HFF-Myc (cell line): ENCODE data around the gene KCNE1.
"Not testable (repeated sequence)": the region's sequence is repeated elsewhere in the genome, so short reads cannot be mapped to it uniquely, and the experiment has no call there.

ENCODE experiments used
- DNase-seq: peaks from one replicate; pipeline ENCODE4 v3.0.0-alpha.2; 2011; ENCODE audit warnings: low read depth; ENCODE audit errors: extremely low read depth
- H3K4me3 ChIP-seq: replicated peaks from 2 replicates; pipeline ENCODE4 v1.5.1; 2011; ENCODE audit warnings: low read depth, mild to moderate bottlenecking, control low read depth, low read length
- TF ChIP-seq, protein P1 (sequence below): IDR thresholded peaks from 2 replicates; pipeline ENCODE4 v1.5.1; 2012; ENCODE audit warnings: mild to moderate bottlenecking, low read depth, low read length, control low read depth; ENCODE audit errors: missing control alignments

Gene KCNE1

DNA sequence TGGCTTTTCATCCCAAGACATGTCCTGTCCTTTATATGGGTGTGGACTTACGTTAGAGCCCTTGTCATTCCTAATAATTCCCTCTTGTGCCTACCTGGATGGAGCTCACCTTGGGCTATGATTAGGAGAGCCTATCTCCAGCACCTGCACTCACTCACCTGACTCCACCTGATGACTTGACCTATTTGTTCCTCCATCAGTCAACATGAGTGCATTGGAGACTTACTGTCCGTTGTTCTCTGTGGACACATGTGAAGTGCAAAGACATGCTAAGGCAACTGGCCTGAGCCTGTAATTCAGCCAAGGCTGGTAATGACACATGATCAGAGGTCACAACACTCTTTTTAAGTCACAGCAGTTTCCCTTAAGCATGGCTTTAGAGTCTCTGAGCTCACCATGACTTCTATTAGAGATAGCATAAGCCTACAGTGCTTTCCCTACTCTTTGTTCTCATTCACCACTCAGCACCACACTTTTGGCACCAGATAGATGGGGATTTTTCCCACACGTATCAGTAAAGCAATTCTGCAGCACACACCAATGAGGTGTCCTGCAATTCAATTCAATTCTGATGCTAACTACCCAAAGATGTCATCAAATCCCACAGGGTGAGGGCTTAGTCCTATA lies 9.4 kb downstream of the KCNE1 start:
- TF ChIP-seq, protein P1, sequence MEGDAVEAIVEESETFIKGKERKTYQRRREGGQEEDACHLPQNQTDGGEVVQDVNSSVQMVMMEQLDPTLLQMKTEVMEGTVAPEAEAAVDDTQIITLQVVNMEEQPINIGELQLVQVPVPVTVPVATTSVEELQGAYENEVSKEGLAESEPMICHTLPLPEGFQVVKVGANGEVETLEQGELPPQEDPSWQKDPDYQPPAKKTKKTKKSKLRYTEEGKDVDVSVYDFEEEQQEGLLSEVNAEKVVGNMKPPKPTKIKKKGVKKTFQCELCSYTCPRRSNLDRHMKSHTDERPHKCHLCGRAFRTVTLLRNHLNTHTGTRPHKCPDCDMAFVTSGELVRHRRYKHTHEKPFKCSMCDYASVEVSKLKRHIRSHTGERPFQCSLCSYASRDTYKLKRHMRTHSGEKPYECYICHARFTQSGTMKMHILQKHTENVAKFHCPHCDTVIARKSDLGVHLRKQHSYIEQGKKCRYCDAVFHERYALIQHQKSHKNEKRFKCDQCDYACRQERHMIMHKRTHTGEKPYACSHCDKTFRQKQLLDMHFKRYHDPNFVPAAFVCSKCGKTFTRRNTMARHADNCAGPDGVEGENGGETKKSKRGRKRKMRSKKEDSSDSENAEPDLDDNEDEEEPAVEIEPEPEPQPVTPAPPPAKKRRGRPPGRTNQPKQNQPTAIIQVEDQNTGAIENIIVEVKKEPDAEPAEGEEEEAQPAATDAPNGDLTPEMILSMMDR = no peak
- DNase-seq = no peak
- H3K4me3 ChIP-seq = no peak overlapping the region

DNA sequence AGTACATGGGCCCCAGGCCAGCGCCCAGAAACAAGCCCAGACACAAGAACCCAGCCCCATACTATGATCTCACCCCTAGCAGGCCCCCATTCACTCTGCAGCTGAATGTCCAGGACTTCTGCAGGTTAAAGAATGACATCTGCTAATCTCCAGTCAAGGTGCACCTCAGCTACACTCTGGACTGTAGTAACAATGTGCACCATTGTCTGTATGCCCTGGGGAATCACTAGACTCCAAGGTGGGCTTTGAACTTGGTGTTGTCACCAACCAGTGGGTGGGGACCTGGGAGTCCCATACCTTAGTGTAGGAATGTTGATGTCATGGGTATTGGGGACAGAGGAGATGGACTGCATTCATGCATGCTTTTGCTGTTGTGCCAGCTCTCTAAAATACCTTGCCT lies 10.3 kb downstream of the KCNE1 start:
- H3K4me3 ChIP-seq = no peak overlapping the region
- TF ChIP-seq, protein P1 = no peak
- no peak for DNase-seq

DNA sequence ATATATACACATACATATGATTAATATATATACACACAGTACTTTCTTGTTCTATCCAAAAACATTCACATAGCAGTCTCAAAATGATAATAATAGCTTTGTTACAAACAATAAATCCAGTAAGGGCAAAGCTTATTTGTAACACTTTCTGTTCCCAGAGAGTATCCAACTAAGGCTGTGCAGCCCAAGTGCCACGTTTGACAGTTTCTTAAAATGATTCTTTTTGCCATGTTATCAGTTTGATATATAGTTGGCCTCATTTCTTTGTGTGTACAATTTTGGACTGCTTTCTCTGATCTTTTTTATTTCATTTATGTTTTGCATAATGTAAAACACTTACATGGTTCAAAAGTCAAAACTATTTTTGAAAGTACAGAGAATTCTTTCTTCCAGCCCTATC lies 11.8 kb downstream of the KCNE1 start:
- H3K4me3 ChIP-seq = no peak overlapping the region
- no peak for DNase-seq
- TF ChIP-seq, protein P1 = no peak

DNA sequence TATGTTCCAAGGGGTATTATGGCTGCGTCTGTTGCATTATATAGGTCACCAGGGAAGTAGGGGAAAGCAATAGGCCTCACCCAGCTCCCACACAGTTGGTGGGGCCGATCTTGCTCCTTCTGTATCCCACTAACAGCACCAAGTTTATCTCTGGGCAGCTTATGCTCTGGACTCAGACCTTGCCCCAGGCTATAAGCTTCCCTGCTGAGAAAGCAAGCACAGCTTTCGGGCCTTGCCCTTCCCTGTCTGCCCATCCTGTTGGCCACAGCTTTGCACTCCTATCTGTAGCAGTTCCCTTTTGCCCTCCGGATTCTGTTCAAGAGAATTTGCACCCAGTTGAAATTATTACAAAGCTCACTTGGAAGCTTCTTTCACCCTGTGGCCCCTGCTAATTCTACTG lies 12.9 kb downstream of the KCNE1 start:
- TF ChIP-seq, protein P1 = no peak
- no peak overlapping the region for H3K4me3 ChIP-seq
- DNase-seq = no peak

DNA sequence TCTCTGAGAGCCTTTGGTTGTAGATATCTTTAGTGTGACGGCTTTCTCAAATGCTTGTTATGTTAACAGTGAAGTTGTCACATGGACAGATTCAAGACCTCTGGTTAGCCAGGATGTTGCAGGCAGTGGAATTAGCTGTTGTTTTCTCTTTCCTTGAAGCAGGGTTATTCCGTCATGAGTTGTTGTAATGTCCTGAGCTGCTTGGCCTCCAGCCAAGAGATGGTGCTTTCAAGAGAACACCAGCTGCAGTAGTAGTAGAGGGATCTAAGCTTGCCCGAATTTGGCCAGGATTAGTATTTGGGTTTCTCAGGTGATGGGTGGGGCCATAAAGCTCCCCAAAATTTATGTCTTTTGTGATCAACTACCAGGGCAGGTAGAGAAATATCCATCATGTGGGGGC lies 13.4 kb downstream of the KCNE1 start:
- no peak for DNase-seq
- TF ChIP-seq, protein P1 = no peak
- H3K4me3 ChIP-seq = no peak overlapping the region

DNA sequence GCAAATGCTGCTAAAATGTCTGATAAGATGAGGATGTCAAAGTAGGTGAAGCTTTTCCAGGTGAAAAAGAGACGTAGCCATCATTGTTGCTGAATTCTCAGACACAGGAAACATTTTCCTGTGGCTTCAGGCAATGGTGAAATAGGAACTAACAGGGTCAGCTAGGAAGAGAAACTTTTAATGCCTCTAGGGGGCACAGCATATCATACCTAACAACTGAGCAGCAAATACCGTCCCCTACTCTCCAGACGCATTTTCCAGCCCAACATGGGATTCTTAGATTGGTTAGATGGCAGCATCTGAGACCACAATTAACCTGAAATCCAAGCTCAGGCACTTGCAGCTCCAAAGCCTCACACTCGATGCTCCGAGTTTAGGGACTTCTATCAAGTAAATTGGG lies 28.2 kb downstream of the KCNE1 start:
- DNase-seq, H3K4me3 ChIP-seq: not testable (repeated sequence)

DNA sequence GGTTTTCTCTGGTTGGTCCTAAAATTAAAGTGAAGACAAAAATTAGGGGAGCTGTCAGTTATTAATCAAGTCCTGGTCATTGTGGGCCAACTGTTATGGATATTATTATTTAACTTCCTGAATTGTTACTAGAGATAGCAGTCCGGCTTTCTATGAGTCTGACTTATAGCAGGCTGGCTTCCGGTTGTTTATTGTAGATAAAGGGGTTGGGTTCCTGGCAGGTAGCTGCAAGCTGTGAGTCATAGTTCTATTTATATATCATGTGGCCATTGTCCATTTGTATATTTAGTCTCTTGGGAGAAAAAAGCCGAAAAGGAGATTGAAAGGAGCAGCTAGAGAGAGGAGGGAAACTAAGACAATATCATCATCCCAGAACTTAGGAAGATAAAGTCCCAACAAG lies 28.6 kb downstream of the KCNE1 start:
- H3K4me3 ChIP-seq, DNase-seq: not testable (repeated sequence)

DNA sequence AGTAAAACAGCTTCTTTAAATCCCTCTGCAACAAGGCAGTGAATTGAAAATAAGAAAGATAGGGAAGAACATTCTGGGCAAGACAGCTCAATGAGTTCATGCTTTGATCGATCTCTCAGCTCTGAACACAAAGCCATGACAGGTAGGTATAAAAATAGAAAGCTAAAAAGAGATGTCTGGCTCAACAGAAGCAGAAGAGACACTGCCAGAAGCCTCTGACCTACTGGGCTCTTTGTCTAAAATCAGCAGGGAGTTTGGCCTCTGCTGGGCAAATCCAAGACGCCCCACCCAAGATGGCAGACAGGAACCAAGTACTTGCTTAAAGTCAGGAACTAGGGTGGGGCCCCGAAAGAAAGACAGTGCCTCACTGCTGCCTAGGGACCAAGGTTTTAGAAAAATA lies 44.7 kb downstream of the KCNE1 start:
- not testable (repeated sequence) for DNase-seq, H3K4me3 ChIP-seq

DNA sequence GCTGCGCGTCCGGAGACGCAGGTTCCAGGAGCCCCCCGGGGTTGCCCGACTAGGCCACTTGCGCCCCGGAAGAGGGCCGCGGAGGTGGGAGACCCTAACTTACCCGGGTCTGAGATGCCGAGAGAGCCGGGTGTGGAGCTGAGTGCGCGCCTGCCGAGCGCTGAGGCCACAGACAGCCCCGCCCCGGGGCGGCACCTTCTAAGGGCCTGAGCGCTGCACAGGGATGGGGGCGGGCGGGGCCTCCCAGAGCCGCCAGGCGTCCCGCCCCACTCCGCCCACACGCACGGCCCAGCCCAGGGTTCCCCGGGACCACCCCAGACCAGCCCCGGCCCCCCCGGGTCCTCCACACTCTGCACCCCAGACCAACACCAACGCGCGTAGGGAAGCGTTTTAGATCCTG lies 52.6 kb downstream of the KCNE1 start:
- DNase-seq, H3K4me3 ChIP-seq: not testable (repeated sequence)

DNA sequence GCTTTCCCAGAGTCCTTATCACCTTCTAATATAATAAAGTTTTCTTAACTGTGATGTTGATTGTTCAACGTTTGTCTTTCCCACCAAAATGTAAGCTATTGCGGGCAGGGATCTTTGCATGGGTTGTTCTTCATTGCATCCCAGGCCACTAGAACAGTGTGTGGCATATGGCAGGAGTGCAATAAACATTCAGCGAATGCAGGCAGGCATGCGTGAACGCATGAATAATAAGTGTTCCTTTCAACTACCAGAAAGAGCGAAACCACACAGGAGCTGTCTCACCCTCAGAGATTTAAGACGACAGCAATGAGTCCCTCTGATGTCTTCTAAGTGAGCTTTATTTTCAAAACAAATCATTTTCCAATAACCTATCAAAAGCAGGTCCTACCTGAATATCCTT lies 53.7 kb downstream of the KCNE1 start:
- not testable (repeated sequence) for DNase-seq, H3K4me3 ChIP-seq

DNA sequence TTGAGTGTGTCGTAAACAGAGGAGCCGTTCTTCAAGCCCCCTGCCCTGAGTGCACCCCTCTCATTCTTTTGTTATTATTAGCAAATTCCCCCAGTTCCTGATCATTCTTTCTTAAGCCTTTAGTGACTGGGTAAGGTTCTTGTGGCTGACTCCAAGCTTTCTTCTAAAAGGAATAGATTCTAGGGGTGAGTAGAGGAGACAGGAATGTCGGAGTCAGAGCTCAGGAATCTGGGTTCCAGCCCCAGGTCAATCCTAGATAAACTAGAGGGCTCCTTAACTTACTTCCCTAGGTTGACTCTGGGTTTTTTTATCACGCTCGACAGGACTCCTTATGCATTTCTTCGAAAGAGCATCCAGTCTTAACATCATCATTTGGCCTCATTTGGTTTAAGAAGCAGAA lies 55.8 kb downstream of the KCNE1 start:
- H3K4me3 ChIP-seq, DNase-seq: not testable (repeated sequence)

DNA sequence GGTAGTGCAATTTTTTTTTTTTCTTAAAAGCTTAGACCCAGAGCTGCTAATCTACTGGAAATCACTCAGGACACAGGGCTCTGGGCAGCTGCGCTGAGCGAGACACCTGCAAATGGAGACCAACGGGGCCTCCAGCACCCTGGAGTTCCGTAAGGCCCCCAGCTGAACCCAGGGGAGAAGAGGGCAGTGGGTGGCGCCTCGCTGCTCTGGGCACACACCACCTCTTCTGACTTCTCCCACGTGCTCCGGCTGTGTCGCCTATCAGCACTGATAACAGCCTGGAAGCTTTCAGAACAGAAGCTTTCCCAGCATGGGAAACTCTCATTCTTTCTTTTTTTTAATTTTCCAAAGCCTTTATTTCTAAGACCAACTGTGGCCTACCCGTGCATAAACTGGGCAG lies 56.4 kb downstream of the KCNE1 start:
- not testable (repeated sequence) for DNase-seq, H3K4me3 ChIP-seq

DNA sequence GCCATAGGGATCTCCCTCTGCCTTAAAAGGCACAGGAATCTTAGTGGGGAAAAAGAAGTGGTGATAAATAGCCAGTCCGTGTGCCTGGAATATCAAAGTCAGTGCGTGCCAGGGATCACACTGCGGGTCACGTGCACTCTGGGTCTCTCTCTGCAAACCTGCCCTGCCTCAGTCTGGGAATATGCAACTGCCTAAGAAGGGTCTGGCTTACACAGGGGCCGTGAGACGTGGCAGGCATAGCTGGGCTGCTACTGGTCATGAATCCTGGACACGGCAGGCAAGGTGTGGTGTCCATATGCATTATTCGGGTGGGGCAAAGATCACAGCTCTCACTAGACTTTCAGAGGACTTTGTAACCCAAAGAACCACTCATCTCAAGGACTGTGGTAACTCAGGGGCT lies 65.0 kb downstream of the KCNE1 start:
- not testable (repeated sequence) for H3K4me3 ChIP-seq, DNase-seq
